SIG-M5 treated with dmso at 0.1 percent for 504 hours (cell line): ENCODE data around the gene P2RY6.

ENCODE experiments used
- DNase-seq: peaks from one replicate; lab custom pipeline; 2025; ENCODE audit not compliant: unreplicated experiment; lab: John Stamatoyannopoulos, UW

Gene P2RY6

DNA sequence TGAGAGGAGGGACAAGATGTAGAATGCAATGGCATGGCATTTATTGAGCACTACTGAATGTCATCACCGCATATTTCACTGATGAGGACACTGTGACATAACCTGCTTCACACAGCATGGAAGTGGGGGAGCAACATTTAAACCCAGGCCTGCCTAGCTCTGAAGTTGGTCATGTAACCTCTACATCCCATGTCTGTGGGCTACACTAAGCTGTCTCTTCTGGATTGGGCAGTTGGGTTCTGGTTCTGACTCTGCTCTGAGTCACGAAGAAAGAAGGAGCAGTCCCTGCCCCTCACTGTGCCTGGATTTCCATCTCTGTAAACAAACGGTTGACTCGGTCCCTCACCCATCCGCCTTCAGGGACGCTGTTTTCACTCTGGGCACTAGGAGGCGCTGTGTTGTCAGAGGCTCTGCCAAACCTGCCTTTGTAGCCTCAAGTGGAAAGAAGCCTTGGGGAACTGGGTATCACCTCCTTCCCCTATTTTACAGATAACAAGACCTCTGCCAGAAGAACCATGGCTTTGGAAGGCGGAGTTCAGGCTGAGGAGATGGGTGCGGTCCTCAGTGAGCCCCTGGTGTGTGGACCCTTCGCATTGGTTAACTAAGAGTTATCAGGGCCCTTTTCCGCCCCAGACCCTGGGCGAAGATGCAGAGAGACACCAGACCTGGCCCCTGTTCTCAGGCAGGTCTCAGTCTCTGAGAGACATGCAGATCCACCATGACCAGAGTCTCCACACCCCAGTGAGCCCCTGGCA, 23.3 kb downstream of the P2RY6 start:
- DNase-seq = peak; percentile 60

DNA sequence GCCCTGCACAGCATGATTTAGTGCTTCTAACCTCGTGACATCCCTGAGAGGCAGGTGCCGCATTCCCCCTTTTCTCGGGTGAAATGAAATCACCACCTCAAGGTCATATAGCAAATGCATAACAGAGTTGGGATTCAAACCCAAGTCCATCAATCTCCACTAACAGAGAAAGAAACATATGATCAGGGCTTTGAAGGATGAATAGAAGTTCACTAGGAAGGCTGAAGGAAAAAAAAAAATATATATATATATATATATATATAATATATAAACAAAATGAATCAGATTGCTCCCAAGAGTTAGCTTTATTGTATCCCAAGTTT, 23.8 kb downstream of the P2RY6 start:
- DNase-seq = no peak

DNA sequence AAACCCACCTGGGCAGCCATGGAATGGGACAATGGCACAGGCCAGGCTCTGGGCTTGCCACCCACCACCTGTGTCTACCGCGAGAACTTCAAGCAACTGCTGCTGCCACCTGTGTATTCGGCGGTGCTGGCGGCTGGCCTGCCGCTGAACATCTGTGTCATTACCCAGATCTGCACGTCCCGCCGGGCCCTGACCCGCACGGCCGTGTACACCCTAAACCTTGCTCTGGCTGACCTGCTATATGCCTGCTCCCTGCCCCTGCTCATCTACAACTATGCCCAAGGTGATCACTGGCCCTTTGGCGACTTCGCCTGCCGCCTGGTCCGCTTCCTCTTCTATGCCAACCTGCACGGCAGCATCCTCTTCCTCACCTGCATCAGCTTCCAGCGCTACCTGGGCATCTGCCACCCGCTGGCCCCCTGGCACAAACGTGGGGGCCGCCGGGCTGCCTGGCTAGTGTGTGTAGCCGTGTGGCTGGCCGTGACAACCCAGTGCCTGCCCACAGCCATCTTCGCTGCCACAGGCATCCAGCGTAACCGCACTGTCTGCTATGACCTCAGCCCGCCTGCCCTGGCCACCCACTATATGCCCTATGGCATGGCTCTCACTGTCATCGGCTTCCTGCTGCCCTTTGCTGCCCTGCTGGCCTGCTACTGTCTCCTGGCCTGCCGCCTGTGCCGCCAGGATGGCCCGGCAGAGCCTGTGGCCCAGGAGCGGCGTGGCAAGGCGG, 24.5 kb downstream of the P2RY6 start:
- DNase-seq = no peak

DNA sequence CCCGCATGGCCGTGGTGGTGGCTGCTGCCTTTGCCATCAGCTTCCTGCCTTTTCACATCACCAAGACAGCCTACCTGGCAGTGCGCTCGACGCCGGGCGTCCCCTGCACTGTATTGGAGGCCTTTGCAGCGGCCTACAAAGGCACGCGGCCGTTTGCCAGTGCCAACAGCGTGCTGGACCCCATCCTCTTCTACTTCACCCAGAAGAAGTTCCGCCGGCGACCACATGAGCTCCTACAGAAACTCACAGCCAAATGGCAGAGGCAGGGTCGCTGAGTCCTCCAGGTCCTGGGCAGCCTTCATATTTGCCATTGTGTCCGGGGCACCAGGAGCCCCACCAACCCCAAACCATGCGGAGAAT, 25.1 kb downstream of the P2RY6 start:
- no peak for DNase-seq

DNA sequence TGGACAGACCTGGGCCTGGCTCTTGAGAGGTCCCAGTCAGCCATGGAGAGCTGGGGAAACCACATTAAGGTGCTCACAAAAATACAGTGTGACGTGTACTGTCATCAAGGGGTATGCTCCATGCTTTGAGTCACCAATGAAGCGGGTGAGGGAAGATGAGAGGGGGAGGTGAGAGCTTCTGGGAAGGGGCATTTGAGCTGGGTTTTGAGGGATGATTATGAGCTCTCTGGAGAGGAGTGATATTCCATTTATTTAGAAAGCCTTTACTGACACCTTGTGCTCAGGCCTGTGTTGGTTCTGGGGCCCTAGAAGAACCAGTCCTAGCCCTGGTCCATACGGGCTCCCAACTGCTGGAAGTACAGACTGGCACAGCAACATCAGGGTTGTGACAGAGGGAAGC, 25.6 kb downstream of the P2RY6 start:
- no peak for DNase-seq

DNA sequence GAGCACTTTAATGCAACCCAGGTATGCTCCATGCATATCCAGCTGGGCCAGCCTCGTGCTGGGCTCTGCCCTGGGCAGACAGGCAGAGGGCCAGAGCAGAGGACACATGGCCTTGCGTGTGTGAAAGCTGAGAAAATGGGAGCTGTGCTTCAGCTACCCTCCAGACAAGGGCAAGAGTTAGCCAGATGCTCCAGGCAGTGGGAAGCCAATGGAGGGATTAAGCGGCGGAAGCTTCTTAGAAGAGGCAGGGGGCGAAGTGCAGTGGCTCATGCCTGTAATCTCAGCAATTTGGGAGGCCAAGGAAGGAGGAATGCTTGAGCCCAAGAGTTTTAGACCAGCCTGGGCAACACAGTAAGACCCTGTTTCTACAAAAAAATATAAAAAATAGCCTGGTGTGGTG, 26.1 kb downstream of the P2RY6 start:
- no peak for DNase-seq

DNA sequence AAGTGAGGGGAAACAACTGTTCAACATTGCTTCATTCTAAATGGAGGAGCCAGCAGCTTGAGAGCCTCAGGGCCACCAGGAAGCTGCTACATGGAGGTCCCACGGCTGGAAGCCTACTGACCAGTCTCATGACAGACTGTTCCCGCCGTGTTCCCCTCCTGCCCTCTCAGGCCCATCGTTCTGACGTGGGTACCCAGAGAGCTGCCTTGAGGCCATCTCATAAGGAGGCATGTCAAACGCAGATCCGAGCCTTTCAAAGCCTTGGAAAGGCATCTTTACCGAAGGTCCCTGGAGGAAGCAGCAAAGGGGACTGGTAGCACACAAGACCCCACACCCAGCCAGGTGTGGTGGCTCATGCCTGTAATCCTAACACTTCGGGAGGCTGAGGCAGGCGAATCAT, 27.6 kb downstream of the P2RY6 start:
- no peak for DNase-seq

DNA sequence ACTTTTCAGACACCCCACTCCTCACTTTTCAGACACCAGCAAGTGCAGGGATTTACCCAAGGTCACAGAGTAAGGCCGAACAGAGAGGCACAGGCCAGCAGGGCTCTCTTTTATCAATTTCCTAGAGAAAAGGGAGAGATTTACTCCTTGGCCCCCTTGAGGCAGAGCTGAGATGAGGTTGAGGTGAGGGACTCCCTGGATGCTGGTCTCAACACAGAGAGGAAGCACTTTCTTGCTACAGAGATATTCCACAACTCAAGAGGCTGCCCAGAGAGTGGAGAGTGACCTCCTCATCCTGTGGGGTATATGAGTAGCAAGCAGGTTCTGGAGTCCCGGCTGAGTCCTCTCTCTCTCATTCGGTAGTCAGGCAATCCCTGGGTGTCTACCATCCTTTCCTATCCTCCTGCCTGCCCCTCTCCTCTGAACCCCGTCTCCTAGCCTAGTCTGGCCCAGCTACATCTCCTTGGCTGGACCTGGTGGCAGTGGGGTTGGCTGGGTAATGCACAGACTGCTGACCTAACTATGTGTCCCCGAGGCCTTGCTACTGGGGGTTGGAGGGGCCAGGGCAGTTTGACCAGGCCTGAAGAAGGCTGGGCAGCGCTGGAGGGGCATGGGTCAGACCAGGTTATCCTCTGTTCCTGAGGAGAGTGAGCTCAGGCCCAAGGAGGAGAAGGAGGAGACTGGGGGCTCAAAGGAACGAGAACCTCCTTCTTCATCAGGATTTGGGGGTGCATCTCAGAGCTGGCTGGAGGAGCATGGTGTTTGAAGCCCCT, 34.1 kb downstream of the P2RY6 start:
- no peak for DNase-seq

DNA sequence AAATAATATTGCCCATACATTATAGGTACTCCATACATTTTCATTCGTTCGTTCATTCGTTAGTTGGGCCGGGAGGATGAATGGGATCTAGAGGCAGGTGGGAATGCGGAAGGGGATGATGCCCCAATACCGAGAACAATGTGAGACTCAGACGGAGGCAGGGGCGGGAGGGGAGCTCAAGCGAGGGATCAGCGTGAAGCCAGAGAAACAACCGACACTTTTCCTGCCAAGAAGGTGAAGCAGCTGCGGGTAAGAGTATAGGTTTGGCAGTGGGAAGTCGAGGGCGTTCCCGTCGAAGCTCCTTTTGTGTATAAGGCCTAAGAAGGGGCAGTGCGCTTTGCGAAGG, 34.8 kb downstream of the P2RY6 start:
- no peak for DNase-seq

DNA sequence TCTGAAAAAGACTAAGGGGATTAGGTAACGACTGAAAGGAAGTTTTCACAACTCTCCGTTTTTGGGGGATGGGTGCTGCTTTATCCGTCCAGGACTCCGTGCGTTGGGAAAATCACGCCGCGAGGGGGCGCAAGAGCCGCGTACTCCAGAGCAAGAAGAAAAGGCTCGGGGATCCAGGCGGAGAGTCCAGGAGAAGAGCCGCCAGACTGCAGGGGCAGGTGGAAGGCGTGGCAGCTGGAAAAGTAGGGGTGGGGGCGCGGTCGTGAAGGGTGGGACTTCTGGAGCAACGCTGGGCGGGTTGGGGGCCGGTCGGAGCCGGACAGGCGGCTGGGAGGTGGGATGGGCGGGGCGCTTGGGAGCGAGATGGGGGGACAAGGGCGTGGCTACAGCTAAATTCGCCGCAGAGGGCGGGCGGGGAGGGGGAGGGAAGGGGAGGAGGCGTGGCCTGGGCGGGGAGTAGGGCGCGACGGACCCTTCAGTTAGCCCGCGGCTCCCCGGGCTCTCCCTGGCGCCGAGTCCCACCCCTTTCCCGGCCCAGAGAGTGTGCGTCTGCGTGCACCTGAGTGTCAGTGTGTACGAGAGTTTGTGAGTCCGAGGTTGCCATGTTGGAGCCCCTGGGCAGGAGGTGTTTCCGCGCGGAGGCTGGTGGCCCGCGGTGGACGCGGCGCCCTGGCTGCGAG, 35.3 kb downstream of the P2RY6 start:
- peak; percentile 96 for DNase-seq

DNA sequence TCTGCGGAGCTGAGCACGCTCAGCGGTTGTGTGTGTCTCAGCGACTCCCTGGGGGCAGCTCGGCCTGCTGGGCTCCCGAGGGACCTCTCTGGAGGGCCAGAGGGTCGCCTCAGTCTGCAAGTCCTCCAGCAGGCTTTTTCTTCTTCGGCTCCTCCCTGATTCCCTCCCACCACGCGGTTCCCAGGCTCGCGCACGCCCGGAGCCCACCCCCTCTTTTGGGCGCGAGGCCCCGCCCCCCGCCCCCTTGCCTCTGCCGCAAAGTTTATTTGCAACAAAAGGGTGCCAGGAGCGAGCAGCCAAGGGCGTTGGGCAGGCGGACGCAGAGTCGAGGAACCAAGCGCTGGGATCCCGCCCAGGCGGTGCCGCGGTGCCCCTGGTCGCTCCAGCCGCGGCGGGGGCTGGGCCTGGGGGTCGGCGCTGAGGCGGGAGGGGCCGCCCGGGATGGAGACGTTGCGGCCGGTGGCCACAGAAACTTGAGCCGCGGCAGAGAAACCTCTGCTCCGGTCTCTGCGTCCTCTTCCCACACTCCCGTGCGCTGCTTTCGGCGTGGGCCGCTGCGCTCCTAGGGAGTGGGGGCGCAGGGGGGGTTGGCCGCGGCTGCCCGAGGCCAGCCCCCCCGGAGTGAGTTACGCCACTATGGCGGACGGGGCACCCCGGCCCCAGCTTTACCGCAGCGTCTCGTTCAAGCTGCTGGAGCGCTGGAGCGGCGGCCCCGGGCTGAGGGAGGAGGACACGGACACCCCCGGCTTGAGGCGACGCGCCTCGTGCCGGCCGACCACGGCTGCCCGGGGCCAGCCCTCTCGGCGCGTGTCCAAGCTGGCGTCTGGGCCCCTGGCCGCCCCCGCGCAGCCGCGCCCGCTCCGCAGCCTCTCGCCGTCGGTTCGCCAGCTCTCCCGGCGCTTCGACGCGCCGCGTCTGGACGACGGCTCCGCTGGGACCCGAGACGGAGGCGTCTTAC, 36.1 kb downstream of the P2RY6 start, which contains the start of gene ARHGEF17:
Gene ARHGEF17, plus strand, starts transcription at position 274 of the 958 bp plus-strand sequence. Its CDS starts 363 bp downstream, at position 637.
- DNase-seq = peak; percentile 69

DNA sequence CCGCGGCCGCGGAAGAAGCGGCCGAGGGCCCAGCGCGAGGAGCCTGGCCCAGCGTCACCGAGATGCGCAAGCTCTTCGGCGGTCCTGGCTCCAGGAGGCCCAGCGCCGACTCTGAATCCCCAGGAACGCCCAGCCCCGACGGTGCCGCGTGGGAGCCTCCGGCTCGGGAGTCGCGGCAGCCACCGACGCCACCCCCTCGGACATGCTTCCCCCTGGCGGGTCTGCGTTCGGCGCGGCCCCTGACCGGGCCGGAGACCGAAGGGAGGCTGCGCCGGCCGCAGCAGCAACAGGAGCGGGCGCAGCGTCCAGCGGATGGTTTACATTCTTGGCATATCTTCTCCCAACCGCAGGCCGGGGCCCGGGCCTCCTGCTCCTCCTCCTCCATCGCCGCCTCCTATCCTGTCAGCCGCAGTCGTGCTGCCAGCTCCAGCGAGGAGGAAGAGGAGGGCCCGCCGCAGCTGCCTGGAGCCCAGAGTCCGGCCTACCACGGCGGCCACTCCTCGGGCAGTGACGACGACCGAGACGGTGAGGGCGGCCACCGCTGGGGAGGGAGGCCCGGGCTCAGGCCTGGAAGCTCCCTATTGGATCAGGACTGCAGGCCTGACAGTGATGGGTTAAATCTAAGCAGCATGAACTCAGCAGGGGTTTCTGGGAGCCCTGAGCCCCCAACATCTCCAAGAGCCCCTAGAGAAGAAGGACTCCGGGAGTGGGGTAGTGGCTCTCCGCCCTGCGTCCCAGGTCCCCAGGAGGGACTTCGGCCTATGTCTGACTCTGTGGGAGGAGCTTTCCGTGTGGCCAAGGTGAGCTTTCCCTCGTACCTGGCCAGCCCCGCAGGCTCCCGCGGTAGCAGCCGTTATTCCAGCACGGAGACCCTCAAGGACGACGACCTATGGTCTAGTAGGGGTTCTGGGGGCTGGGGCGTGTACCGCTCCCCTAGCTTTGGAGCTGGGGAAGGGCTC, 37.1 kb downstream of the P2RY6 start:
- peak; percentile 37 for DNase-seq

DNA sequence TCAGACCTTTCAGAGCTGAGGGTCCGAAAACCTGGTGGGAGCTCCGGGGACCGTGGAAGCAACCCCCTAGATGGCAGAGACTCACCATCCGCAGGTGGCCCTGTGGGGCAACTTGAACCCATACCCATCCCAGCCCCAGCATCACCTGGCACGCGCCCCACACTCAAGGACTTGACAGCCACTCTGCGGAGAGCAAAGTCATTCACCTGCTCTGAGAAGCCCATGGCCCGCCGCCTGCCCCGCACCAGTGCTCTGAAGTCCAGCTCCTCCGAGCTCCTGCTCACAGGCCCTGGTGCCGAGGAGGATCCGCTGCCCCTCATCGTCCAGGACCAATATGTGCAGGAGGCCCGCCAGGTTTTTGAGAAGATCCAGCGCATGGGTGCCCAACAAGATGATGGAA, 37.9 kb downstream of the P2RY6 start:
- no peak for DNase-seq

DNA sequence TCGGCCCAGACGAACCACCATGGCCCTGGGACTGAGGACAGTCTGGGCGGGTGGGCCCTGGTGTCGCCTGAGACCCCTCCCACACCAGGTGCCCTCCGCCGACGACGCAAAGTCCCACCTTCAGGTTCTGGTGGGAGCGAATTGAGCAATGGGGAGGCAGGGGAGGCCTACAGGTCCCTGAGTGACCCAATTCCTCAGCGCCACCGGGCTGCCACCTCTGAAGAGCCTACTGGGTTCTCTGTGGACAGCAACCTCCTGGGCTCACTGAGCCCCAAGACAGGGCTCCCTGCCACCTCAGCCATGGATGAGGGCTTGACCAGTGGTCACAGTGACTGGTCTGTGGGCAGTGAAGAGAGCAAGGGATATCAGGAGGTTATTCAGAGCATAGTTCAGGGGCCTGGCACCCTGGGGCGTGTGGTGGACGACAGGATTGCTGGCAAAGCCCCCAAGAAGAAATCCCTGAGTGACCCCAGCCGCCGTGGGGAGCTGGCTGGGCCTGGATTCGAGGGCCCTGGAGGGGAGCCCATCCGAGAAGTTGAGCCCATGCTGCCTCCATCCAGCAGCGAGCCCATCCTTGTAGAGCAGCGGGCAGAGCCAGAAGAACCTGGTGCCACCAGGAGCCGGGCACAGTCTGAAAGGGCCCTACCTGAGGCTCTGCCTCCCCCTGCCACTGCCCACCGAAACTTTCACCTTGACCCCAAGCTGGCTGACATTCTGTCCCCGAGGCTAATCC, 38.7 kb downstream of the P2RY6 start:
- DNase-seq = no peak

DNA sequence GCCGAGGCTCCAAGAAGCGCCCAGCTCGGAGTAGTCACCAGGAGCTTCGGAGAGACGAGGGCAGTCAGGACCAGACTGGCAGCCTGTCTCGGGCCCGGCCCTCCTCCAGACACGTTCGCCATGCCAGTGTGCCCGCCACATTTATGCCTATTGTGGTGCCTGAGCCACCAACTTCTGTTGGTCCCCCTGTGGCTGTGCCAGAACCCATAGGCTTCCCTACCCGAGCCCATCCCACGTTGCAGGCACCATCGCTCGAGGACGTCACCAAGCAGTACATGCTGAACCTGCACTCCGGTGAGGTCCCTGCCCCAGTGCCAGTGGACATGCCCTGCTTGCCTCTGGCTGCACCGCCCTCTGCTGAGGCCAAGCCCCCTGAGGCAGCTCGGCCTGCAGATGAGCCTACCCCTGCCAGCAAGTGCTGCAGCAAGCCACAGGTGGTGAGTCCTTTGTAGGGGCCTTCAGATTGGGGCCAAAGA, 39.3 kb downstream of the P2RY6 start:
- DNase-seq = no peak

DNA sequence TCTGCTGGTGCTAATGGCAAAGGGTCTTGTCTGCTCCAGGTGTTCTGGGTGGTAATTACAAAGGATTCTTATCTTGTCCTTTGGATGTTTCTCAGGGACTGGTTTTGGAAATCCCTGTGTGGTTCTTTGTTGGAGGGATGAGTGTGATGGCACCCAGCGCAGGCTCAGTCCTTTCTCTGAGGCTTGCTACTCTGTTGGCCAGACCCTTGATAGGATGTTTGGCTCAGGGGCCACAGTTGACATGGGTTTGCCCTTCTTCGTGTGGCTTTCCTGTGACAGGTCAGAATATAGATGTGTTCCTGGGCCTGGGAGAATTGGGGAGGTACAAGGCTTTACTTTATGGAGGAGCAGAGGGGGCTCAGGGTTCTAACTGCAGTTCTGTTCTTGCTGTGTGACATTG, 39.9 kb downstream of the P2RY6 start:
- no peak for DNase-seq

DNA sequence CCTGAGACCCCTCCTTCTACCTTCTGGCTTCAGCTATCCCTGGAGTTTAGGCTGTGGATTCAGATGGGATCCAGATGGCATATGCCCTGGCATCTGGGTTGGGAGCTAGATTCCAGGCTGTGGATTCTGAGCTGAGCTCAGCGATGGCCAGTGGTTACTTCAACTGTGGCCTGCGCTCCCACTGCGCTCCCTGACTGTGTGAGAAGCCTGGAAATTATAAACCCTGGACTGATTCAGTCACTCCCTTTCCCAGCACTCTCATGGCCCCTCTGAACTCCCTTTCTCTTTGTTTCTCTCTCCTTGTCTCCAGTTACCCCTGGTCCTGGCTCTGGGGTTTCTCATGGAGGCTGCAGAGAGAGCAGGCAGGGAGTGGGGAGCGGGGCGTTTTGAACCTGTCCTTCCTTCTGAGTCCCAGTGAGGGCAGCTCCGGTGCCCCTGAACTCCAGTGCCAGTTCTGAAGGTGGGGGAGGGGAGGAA, 40.8 kb downstream of the P2RY6 start:
- no peak for DNase-seq

DNA sequence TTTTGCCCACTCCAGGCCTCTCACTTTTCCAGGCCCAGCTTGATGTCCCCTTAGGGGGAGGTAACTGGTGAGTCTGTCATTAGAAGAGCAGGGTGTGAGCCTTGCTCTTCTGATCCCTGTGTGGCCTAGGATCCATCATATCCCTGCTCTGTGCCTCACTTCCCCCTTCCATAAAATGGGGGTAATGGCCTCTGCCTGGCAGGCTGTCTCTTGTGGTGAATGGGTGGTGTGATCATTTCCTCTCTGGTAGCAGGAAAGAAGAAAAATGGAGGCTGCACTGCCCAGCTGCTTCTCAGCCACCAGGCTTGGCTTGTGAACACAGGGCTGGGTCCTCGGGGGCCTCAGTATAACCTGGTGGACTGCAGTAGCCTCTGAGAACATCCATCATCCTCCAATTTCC, 41.5 kb downstream of the P2RY6 start:
- peak; percentile 46 for DNase-seq
